ENCODE results near the gene NDUFS6.

- TF ChIP-seq CTCF (IDR thresholded peaks at IDR 0.05) (no peak), POLR2A (IDR thresholded peaks at IDR 0.05) (no peak), EP300 (IDR thresholded peaks at IDR 0.05) (no peak), POLR2AphosphoS5 (IDR thresholded peaks at IDR 0.05) (no peak)
Observed at GRCh38 chr5:1800472-1801221, 560 bp upstream of the NDUFS6 start.
